GM21367 (cell line): ENCODE measurements around the gene MMEL1.

Experiments used
- ATAC-seq: cut with Tn5 transposase; IDR thresholded peaks from one replicate; pipeline ENCODE4 v1.9.1; 2021; ENCODE audit not compliant: unreplicated experiment

Gene MMEL1

DNA sequence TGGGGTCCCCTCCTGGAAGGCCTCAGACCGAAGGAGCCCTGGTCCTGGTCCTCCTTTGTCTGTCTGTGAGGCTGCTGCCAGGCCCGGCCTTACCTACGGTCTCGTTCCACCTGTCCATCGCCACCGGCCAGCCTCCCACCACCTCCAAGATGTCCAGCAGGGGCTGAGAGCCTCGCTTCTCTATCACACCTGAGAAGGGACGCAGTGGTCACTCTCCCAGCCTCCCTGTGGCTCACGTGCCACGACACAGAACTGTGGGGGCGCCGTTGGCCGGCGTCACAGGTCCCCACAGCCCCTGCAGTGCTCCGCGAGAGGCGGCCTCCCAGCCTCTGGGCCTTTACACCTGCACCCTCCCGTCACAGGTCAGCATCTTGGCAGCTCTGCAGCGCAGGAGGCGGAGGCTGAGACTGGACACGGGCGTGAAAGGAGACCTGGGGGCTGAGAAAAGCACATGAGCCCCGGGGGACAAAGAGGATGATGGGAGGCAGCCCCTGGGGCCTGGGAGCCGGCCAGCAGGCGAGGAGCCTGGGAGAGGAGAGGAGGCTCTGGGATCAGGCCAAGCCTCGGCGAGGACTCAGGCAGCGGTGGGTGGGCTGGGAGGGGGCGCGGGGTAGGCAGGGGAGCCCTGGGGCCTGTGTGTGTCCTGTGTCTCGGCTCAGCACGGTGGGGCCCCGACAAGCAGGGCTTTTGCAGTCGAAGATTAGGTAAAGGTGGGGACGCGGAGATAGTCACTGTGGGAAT lies 25.8 kb downstream of the MMEL1 start:
- ATAC-seq = no peak

DNA sequence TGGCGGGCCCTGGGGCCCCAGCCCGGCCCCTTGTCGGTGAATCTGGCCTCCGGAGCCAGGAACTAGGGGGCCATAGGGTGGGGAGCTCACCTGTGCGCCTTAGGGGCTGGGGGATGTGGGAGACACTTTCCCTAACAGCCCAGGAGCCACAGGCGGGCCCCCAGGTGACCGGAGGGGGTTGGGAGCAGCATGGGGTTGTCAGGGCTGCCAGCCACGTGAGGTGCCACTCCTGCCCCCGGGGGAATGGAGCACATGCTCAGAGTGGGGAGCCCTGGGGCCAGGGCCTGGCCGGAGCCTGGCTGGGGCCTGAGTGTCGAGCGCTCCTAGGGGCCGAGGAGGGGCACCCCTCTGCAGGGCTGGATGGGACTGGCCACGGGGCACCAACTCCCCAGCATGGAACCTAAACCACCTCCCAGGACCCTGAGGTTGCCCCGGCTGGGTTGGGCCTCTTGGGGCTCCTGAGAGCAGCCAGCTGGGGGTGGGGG lies 26.4 kb downstream of the MMEL1 start:
- no peak for ATAC-seq

DNA sequence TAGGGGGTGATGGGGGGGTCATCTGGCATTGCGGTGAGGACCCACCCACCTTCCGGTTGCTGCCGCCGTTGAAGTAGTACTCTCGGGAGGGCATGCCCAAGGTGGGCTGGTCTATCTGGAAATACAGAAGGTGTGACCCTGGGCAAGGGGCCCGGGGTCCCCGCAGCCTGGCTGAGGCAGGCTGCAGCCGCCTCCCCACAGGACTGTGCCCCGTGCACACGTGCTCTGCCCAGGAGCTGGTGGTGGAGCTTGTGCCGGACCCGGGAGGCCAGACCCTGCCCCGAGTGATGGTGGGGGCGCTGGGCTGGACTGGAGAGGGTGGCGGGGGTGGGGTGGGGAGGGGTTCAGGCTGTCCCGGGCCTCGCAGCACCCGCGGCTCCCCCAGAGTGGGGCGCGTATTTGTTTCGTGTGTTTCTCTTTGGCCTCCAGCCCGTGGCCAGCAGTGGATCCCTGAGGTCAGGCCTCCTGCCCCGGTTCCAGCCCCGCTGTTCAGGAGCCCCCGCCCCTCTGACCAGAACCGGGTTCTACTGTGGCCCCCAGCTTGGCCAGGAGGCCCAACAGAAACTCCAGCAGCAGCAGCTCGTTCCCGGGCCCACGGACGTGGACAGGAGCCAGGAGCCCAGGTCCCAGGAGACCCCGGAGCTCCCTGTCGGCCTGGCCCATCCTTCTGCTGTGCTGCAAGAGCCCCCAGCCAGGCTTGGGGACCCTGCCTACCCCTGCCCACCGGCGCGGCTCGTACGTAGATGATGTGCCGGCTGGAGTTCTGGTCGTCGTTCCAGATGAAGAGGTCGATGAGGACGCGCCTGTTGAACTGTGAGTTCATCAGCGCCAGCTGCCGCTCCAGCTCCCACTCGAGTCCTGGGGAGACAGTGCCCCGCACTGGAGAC lies 27.1 kb downstream of the MMEL1 start:
- no peak for ATAC-seq

DNA sequence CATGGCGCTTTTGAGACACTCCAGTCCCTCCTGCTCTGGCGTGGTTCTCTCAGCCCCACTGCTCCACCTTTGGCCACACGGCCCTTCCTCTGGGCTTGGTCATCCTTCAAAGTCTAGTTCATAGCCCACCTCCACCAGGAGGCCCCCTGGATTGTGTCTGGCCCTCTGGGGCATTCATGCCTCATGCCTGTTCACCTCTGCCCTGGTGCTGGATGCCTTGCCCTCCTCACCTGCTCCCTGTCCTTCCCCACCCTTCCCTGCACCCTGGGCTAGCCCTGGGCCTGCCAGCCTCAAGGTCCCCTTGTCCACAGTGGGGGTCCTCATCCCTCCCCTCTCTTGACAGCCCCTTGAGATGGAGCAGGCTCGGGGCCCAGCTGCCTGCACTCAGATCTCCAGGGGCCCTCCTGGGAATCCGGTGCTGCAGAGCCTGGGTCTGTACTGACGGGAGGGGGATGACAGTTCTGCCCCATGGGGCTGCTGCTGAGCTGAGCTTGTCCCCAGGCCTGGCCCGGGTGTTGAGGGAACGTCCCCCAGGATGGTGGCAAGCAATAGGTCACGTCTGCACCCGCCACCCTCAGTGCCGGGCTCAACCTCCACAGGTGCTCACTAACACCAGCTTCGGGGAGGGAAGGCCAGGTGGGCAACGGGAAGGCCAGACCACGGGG lies 27.8 kb downstream of the MMEL1 start:
- ATAC-seq = no peak

DNA sequence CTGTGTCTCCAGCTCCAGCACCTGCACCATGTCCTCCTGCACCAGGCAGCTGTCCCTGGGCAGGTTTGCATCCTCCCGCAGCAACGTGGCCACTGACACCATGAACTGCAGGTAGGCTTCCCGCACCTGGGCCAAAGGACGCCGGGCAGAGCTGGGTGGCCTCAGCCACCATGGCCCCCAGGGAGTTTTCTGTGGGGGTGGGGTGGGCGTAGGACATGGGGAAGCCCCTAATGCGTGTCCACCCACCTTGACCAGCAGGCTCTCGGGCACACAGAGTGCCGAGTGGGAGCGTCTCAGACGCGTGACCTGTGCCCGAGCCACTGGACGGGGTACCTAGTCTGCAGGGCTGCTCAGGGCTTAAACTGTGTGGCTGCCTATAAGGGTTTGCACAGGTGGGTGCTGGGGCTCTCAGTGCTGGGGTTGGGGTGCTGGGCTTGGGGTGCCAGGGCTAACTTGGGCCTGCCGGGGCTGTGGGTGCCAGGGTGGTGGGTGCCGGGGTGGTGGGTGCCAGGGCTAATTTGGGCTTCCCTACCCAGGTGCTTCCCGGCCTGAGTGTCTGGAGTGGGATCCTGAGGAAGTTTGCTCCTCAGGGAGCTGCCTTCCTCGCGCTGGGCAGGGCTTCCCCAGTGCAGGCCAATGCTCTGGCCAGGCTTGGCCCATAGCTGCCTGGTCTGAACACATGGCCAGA lies 28.5 kb downstream of the MMEL1 start:
- ATAC-seq = no peak

DNA sequence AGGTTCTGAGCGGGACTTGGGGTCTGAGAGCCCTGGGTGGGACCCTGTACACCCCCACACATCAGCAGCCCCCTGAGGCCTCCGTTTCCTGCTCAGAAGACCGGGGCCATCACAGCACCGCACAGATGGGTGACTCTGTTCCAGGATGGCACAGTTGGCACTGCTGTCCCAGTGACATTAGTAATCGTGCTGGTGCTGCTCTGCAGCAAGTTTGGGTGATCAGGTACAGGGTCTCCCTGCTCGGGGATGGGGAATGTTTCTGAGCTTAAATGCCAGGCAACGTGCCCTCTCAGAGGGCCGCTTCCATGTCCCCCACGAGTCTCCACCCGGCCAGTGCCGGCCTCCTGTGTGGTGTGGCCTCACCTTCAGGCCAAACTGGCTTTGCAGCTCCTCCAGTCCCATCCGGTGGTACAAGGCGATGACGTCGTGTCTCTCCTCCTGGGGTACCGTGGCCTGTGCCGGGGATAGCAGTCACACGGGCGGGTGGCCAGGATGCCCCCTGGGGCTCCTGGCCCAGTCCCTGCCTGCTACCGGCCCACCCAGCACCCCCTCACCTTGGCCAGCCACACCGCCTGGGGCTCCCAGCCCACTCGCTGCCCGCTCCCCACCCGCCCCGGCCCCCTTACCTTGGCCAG lies 29.2 kb downstream of the MMEL1 start:
- ATAC-seq = no peak

DNA sequence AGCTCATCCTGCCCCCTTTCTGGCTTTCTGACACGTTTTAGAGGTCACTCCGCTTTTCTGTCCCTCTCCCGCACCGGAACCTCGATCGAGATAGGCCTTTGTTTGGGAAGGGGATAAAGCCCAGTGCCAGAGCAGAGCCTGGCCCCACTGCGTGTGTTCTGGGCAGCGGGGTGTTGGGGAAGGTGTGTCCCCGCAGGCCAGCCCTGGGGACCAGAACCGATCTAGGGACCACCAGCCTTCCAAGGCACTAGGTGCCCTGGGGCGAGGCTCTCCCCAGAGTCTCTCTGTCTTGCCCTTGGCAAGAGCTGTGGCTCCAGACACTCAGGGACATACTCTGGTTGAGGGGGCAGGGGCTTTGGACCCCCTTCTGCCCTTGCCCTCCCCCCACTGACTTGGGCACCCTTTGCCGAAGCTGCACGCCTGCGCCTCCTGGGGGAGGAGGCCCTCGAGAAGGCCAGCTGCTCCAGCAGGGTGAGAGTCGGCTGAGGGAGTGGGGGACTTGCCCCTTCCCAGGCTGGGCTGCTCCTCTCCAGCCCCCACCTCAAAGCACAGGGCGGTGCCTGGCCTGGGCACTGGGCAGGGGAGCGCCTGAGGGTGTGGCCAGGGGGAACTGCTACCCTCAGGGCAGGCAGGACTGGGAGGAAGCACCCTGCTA lies 29.8 kb downstream of the MMEL1 start:
- no peak for ATAC-seq

DNA sequence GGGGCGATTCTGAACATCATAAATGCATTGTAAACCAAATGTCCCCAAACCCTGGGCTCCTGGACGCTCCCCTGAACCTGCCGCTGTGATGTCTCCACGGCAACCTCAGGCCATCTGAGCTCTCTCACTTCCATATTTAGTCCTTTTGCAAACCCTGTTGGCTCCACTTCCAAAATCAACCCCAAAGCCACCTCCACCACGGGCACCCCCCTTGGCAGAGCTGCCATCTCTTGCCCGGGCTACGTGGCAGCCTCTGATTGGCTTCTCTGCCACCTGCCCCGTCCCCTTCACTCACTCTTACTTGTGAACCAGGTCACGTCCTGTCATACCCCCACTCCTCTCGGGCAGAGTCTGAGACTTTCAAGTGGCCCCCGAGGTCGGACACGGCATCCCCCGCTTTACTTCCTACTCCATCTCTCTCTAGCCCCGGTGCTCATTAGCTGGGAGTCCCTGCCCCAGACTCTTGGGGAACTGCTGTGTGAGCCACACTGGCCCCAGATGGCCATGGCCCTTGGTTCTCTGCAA lies 30.4 kb downstream of the MMEL1 start:
- no peak for ATAC-seq

DNA sequence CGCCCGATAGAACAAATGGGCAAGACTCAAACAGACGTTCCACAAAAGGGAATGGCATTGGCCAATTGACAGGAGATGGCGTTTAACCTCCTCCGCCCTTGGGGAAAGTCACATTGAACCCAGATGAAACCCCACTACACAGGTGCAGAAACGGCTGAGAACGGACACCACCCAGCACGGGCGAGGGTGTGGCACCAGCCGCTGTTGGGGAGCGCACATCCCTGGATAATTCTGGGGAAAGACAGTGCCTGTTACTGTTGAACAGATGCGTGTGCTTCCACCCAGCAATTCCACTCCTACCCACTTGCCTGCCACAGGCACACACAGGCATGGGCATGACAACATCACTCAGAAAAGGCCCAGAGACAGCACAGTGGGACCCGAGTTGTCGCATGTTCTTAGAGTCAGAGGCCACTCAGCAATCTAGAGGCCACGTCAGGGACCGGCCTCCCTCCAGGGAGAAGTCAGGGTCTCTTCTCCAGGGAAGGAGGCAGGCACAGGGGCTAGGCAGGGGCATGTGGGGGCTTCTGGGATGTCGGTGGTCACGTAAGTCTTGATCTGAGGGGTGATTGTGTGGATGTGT lies 31.0 kb downstream of the MMEL1 start:
- ATAC-seq = no peak

DNA sequence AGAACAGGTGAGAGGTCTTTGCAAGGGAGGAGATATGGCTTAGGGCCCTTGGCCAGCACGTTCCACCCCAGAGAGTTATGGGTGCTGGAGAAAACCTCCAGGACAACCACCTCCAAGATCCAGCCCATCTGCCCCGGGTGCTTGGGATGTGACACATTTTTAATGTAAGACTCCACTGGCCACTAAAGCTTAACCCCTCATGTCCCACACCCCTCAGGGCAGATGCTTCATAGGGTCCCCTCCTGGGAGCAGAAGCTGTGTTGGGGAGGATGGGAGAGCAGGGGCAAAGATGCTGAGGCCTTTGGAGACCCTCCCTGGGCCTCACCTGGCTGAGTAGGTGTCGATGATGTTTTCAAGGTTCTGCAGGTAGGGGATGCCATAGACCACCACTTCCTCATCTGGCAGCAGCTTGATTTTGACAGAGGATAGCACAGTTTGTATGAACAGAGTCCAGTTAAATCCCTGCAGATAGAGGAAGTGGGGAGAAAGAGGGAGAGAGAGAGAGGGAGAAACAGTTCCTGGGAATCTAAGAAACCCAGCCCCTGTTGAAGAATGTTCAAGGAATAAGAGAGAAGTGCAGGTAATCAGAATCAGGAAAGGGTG lies 34.4 kb downstream of the MMEL1 start:
- ATAC-seq = no peak

DNA sequence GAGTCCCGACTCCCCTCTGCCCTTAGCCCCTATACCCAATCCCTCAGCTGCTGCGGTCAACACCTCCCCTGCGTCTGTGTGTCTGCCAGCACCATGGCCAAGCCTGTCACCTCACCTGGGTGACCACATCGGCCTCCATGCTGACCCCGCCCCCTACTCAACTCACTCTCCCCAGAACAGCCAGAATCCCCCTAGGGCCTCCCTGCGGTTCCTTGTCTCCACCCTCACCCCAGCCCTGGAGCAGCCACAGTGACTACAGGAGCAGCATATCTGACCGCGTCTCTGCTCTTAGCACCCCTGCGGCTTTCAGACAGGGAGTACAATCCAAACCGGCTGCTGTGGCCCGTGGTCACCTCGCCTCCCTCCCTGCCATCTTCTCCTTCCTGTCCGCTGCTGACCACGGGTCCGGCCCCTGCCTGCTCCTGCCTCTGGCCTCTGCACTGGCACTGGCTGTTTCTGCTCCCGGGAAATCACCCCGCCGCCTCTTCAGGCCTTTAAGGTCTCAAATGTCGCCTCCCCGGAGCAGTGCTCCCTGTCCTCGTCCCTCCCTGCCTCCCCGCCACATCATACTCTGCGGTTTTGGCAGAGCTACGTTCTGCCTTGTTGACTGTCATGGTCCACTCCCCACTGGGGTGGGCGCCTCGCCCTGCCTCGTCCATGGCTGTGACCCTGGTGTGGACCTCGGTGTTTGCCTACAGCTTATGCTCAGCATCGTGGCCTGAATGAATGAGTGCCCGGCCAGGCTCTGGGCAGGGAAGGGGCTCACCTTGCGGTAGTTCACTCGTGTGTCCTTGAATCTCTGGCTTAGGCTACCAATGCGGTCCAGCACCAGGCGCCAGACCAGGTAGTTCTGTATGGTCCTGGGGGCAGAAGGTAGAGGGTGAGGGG lies 35.1 kb downstream of the MMEL1 start:
- no peak for ATAC-seq

DNA sequence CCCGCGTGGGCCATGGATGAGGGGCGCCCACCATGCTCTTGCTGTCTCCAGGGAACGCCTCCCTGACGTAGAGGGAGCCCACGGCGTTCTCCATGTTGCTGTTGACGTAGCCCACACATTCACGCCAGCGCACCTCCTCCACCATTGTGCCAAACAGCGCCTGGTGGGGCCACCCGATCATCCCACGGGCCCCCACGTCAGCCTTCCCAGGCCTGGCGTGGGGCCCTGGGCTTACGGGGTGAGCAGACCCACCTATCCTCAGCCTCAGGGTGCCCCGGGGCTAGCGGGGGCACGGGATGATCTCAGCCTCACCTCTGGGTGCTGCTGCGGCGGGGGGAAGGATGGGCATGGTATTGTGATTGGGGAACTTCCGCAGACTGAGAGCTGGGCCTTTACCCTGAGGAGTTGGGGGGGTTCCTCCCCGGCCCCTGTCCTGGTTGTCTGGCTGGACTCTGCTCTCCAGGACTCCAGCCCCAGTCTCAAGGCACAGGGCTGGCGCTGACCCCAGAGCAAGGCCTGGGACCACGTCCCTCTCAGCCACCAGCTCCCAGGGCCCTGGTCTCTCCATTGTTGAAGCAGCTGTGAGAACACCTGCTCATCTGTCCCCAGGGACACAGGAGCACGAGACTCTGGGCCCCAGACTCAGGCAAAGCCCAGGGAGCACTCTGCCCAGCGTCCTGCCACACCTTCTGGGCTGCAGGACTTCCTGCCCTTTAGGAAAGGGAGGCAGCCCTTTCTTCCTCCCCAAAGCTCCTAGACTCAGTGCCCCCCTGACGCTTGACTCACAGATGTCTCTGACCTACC lies 36.1 kb downstream of the MMEL1 start:
- no peak for ATAC-seq

DNA sequence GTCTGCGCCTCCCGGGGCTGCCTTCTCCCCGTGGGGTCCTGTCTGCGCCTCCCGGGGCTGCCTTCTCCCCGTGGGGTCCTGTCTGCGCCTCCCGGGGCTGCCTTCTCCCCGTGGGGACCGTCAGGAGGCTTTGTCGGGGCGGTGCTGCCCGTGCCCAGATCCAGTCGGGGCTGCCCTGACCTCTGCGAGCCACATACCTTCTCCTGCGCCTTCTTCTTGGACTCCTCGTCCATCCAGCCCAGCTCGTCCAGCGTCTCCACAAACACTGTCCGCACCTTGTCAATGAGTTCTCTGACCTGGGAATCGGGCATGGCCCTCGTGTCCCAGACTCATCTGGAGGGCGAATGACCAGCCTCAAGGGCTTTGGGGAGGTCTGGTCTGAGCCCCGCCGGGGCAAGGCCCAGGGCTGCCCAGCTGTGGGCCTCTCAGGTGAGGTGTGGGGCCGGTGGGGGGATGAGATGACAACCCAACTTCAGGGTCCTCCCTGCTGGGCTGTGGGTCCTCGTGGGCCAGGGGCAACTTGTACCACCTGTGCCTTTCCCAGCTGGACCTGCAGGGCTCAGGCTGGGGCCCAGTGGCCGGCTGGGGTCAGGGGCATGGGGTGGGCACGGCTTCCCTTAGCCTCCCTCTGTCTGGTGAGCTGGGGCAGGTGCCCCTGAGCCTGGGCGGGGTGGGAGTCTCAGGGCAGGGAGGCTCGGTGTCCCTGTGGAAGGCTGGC lies 36.8 kb downstream of the MMEL1 start:
- no peak for ATAC-seq

DNA sequence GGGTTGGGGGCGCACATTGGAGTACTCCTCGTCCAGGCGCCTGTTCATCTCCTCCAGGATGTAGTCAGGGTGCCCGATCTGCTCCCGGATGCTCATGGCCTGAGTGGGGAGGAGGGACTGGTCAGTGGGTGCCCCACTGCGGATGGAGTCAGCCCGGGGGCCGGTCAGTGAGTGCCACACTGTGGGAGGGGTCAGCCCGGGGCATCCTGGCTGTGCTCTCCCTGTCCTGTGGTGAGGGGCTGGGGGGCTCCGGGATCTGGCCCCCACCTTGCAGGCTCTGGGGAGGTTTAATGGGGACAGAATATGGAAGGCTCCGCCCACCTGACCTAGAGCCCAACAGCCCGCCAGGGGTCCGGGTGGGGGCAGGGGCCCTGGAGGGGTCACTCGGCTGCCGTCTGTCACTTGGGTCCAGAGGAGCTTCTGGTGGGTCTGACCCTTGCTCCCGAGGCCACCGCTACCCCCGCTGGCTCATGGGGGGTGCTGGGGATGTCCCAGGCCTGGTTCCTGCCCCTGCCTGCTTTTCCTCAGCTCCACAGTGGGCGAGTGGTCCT lies 37.5 kb downstream of the MMEL1 start:
- ATAC-seq = no peak

DNA sequence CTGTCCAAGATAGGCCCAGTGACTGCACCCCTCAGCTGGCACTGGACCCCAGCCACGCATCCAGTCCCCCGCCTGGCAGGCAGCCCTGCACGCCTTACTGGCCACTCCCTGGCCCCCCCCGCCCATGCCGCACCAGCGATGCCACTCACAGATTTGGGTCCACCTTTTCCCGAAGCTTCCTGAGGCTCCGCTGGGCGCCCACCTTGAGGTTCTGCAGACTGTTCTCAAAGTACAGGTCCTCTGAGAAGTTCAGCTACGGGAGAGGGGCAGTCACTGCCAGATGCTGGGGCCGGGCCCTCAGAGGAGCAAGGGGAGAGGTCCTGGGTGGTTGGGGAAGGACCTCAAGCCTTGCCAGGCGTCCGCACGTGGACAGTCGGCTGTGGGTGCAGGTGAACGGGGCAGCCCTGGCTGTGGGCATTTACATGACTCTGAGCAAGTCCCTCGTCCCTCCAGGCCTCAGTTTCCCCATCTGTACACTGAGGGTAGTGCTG lies 38.1 kb downstream of the MMEL1 start:
- ATAC-seq = no peak

DNA sequence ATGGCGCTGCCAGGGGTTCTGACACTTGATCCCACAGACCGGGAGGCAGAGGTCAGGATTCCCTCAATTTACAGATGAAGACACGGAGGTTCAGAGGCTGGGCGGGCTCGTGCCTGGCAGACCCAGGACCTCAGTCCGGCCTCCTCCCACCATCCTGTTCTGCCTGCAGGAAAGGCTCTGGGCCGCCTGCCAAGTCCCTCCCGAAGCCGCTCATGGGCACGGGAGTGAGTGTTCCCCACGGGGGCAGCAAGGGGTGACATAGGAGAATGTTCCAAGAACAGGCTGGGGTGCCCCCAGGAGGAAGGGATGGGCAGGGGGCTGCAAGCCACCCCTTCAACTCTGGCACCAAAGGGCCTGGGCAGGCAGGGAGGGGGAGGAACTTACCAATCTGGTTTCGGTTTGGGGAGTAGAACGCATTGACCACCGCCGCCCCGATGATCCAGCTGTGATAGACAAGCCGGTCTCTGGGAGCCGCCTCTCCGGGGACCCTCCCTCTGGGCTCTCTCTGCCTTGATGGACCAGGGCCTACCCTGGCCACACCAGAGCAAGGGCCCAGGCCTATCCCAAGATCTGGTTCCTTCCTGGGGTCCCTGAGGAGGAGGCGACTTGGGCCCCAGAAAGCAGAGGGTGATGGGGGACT lies 38.7 kb downstream of the MMEL1 start:
- no peak for ATAC-seq
